ENCODE data around the gene PRSS27.
A peak's percentile ranks its signal among the peaks of the same experiment; 100 is the strongest.

Gene PRSS27

DNA sequence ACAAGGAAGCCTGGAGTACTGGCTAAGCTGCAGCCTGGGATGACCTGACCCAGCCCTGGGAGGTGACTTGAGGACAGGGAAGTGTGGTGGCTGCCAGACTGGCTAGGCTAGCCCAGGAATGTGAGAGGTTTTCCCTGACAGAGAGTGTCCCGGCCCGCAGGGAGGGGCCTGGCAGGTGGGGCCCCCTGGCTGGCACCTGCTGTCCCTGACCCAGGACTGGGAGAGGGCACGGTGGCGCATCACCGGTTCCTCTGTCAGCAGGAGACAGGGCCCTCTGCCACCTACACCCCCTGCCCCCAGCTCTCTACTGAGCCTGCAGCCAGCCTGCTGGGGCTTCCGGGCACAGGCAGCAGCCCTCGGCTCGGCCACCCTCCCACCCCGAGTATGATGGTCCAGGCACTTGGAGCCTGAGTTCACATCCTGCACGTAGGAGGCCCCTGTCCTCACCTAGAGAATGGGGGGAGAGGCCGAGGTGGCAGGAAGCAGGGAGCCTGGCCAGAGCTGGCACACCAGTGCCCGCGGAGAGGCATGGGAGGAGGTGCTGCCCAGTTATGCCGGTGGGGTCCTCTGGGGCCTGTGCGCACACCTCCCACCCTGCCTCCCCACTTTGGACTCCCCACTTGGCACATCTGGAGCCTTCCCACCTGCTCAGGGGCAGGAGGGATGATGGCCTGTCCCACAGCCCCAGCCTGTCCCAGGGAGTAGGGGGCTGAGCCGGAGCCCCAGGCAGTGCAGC lies 528 bp downstream of the PRSS27 start:
- in situ Hi-C loops (cut with MboI; ENCODE audit: low sequenced_read_pairs, unreplicated experiment): no loop called here
- no peak for DNase-seq (ENCODE audit: low spot score)
- TF ChIP-seq, protein P1, sequence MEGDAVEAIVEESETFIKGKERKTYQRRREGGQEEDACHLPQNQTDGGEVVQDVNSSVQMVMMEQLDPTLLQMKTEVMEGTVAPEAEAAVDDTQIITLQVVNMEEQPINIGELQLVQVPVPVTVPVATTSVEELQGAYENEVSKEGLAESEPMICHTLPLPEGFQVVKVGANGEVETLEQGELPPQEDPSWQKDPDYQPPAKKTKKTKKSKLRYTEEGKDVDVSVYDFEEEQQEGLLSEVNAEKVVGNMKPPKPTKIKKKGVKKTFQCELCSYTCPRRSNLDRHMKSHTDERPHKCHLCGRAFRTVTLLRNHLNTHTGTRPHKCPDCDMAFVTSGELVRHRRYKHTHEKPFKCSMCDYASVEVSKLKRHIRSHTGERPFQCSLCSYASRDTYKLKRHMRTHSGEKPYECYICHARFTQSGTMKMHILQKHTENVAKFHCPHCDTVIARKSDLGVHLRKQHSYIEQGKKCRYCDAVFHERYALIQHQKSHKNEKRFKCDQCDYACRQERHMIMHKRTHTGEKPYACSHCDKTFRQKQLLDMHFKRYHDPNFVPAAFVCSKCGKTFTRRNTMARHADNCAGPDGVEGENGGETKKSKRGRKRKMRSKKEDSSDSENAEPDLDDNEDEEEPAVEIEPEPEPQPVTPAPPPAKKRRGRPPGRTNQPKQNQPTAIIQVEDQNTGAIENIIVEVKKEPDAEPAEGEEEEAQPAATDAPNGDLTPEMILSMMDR (IDR thresholded peaks at IDR 0.05; ENCODE audit: borderline replicate concordance, control extremely low read depth, extremely low read depth, insufficient read depth, missing control alignments): no peak

DNA sequence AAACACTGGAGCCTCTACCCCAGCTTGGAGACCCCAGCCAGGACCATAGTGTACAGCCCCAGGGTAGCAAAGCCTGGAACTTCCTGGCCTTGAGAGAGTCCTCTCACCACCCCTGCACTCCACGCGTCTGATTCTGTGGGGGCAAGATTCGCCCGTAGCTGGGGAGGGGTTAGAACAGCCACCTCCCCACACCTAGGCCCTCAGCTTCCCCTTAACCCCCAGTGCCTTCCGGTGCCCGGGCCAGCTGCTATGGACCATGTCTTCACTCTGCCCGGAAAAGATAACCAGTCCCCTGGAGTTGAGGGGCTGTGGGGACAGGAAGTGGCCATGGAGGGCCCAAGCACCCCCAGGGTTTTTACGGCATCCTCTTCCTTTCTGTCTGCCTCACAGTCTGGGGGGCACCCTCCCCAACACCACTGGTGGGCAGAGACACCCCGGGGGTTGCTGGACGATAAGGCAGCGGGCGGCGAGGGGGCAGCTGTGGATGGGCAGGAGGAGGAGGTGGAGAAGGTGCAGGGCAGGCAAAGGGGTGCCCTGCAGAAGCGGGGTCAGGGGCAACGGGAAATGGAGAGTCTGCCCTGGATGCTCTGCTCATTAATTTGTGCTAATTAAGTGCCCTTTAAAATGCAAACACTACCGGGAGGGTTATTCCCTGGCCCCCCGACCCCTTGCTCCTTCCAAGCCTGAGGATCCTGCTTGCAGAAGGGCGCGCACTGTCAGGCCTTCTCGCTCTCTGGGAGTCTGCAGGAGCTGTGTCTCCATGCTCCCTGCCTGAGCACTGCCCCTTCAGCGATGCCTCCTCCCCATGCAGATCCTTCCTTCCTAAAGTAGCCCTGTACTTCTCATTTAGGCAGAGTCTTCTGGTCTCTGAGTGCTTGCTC lies 2.4 kb downstream of the PRSS27 start:
- TF ChIP-seq, protein P1 (IDR thresholded peaks at IDR 0.05; ENCODE audit: borderline replicate concordance, control extremely low read depth, extremely low read depth, insufficient read depth, missing control alignments): no peak
- DNase-seq (ENCODE audit: low spot score): no peak
- in situ Hi-C loops (cut with MboI; ENCODE audit: low sequenced_read_pairs, unreplicated experiment): no loop called here

DNA sequence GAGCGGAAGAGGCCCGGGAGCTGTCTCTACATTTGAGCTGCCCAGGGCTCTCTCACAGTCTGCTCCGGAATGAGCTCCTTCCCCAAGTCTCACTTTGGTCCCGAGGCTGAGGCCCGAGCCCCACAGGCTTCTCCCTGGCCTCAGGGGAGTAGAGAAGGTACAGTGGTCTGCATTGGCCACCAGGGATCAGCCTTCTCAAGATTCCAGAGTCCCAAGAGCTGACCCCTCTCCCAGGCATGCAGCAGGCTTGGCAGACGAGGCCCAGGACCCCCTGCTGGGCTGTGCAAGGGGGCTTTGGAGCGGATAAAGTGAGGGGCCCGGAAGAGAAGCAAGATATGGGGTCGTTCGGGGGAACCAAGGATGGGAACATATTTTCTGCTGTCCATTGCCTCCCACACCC lies 3.1 kb downstream of the PRSS27 start:
- TF ChIP-seq, protein P1 (IDR thresholded peaks at IDR 0.05; ENCODE audit: borderline replicate concordance, control extremely low read depth, extremely low read depth, insufficient read depth, missing control alignments): no peak
- in situ Hi-C loops (cut with MboI; ENCODE audit: low sequenced_read_pairs, unreplicated experiment): no loop called here
- no peak for DNase-seq (ENCODE audit: low spot score)

DNA sequence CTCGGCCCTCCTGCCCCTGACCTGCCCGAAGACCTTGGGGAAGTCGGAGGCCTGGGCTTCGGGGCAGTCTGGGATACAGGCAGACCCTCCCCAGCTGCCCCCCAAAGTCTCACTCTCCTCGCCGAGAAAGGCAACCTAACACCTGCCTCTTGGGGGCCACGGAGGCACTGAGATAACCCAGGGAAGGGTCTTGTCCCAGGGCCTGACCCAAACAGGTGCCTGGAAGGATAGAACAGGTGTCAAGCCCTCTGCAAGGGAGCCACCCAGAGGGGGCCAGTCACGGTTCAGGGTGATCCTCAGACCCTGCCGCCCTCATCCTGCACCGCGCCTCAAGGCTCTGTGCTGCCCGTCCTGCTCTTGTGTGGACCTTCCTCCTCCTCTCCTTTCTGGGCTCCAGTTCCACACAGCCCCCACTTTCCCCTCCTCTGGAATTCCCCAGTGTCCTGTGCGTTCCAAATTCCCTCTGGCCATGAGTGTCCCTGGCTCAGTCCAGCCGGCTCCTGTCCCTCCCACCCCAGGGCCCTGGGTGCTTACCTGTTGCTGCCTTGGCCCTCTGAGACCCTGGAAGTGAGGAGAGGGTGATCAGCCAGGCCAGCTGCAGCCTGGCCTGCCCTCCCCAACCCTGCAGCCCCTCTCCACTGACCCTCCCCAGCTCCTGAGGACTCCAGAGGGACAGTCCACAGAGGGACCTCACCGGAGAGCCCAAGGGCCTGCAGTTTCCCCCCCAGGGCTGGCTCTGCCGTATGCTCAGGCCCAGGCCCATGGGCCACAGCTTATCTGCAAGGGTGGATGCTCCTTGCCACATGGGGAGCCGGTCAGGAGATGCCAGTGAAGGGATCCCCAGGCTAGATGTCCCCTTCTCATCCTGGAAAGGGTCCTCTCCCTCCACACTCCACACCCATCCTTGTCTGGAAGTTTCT lies 3.8 kb downstream of the PRSS27 start:
- TF ChIP-seq, protein P1 (IDR thresholded peaks at IDR 0.05; ENCODE audit: borderline replicate concordance, control extremely low read depth, extremely low read depth, insufficient read depth, missing control alignments): no peak
- in situ Hi-C loops (cut with MboI; ENCODE audit: low sequenced_read_pairs, unreplicated experiment): no loop called here
- no peak for DNase-seq (ENCODE audit: low spot score)

DNA sequence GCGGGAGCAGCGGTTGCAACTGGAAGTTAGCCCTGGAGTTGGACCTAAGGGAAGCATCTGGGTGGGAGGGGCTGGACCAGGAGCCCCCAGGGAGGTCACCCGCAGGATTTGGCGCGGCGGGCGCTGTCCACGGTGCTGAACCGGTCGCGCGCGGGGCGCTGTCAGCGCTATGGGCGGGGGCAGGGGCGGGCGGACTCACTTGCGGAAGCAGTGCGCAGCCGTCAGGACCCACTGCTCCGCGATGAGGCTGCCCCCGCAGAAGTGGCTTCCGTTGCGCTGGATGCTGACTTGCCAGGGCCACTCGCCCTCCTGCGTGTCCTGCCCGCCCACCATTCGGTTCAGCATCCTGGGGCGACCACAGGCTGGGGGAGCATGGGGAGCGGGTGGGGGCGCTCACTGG lies 4.5 kb downstream of the PRSS27 start:
- in situ Hi-C loops (cut with MboI; ENCODE audit: low sequenced_read_pairs, unreplicated experiment): no loop called here
- TF ChIP-seq, protein P1 (IDR thresholded peaks at IDR 0.05; ENCODE audit: borderline replicate concordance, control extremely low read depth, extremely low read depth, insufficient read depth, missing control alignments): no peak
- DNase-seq (ENCODE audit: low spot score): peak; percentile 89

DNA sequence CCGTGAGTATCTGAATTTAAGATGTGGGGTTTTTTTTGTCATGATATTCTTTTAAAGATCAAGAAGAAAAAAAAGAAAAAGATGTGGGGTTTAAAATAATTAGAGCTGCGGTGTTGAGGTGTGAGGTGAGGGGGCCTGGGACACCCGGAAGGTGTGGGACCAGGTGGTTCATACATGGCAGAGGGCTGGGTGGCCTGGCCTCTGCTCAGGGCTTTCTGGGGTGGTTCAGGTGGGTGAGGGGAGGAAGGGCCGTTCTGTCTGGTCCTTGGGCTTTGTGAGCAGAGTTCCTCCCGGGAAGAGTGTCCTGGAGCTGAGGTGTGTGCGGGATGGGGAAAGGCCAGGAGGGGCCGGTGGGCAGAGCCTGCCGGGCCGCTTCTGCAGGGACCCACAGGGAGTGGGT lies 5.0 kb downstream of the PRSS27 start:
- TF ChIP-seq, protein P1 (IDR thresholded peaks at IDR 0.05; ENCODE audit: borderline replicate concordance, control extremely low read depth, extremely low read depth, insufficient read depth, missing control alignments): no peak
- in situ Hi-C loops (cut with MboI; ENCODE audit: low sequenced_read_pairs, unreplicated experiment): no loop called here

More for the DNA sequence above, 5.0 kb downstream of the PRSS27 start:
- no peak for DNase-seq (ENCODE audit: low spot score)
